ENCODE measurements around the gene MSL1.
A peak's percentile ranks its signal among the peaks of the same experiment; 100 is the strongest.

Gene MSL1

DNA sequence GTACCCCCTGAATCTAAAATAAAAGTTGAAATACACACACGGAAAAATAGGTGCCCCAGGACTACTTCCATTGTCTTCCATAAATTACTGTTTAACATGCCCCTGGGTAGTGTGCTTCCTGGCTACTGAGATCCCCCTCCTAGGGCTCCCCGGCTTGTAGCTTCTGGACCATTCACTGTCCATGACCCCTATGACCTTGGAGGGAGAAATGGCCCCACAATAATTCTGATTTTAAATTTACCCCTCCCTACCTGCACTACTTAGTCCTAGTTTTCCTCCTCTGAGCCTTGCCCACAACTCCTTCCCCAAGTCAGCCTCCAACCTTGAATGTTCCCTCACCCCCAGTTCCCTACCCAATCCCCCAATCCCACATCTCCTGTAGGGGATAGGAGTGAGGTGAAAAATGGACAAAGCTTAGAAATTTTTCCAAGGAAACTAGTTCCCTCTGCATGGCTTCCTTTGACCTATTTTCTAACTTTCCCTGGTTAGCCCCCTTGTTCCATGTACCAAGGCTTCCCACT lies 9.5 kb upstream of the MSL1 start:
- Histone ChIP-seq H2AK5ac (ENCODE audit: low read depth, low read length) (peak overlapping the region; percentile 71), H4K91ac (ENCODE audit: low read depth, low read length, poor library complexity) (no peak overlapping the region), H2BK15ac (ENCODE audit: low read length) (no peak overlapping the region), H2BK120ac (ENCODE audit: low read depth, low read length) (no peak overlapping the region), H3K27ac (replicated peaks; ENCODE audit: low read length) (no peak overlapping the region), H3K36me3 (replicated peaks in 1 of 2; ENCODE audit: control insufficient read depth in 2 of 2, insufficient read depth in 2 of 2, low read length in 2 of 2) (no peaks in the 10 kb centered on the region), H2BK12ac (ENCODE audit: low read length) (peak overlapping the region; percentile 48), H3K4me1 (ENCODE audit: control insufficient read depth in 2 of 2, insufficient read depth in 1 of 2, low read depth in 1 of 2, low read length in 2 of 2) (peaks cover 44 to 53% of the 10 kb centered on the region in 2 donors), H2AFZ (ENCODE audit: low read length) (peak overlapping the region; percentile 72), H3K18ac (ENCODE audit: low read length) (no peak overlapping the region), H3K9ac (ENCODE audit: low read depth, low read length, poor library complexity) (no peak overlapping the region), H2BK5ac (ENCODE audit: low read length) (no peak overlapping the region), H3K14ac (ENCODE audit: low read length) (no peak overlapping the region), H3K4me3 (ENCODE audit: low read length in 2 of 2) (no peak overlapping the region), H3K27me3 (ENCODE audit: control insufficient read depth in 3 of 3, insufficient read depth in 3 of 3, low read depth in 1 of 3, low read length in 3 of 3) (no peaks in the 10 kb centered on the region), H3K79me1 (ENCODE audit: low read depth, low read length) (peaks cover 1% of the 10 kb centered on the region), H3K9me3 (replicated peaks in 1 of 2; ENCODE audit: control insufficient read depth in 2 of 2, insufficient read depth in 1 of 2, low read depth in 1 of 2, low read length in 2 of 2) (no peaks in the 10 kb centered on the region), H3K23ac (ENCODE audit: low read depth, low read length, poor library complexity) (no peak overlapping the region), H3K4ac (ENCODE audit: low read length) (no peak overlapping the region), H4K8ac (ENCODE audit: low read depth, low read length) (no peak overlapping the region), H3K4me2 (ENCODE audit: insufficient read depth, low read length, poor library complexity, severe bottlenecking) (no peak overlapping the region)
- no peak for DNase-seq (ENCODE audit: low spot score)
- no CpG with 5 or more reads among the region's 2 CpGs for WGBS, 2 donors (ENCODE audit: extremely low coverage in 2 of 2, insufficient read length in 2 of 2, insufficient replicate concordance in 1 of 2)

DNA sequence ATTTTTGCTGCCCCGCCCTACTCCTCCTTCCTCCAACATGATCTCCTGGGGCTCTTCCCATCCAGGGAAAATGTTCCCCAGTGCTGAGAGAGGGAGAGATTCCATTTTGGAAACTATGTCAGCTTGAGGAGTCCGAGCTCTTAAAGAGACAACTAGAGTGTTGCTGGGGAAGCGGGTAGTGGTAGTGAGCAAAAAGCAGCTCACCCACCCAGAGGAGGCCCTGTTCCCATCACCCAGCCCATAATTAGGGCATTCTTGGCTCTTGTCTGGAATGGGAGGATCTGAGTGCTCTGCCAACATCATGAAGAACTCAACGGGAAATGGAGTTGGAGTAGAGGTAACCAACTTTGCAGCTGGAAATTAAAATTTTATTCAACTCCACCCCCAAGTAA lies 9.1 kb upstream of the MSL1 start:
- DNase-seq (ENCODE audit: low spot score) = no peak
- H3K4ac ChIP-seq (ENCODE audit: low read length) = no peak overlapping the region
- peak overlapping the region; percentile 44 for H3K27ac ChIP-seq (replicated peaks; ENCODE audit: low read length)
- no peak overlapping the region for H3K14ac ChIP-seq (ENCODE audit: low read length)
- no peak overlapping the region for H4K8ac ChIP-seq (ENCODE audit: low read depth, low read length)
- H3K27me3 ChIP-seq (ENCODE audit: control insufficient read depth in 3 of 3, insufficient read depth in 3 of 3, low read depth in 1 of 3, low read length in 3 of 3) = no peaks in the 10 kb centered on the region
- WGBS, 2 donors (ENCODE audit: extremely low coverage in 2 of 2, insufficient read length in 2 of 2, insufficient replicate concordance in 1 of 2) = no CpG with 5 or more reads among the region's 4 CpGs
- no peak overlapping the region for H3K4me2 ChIP-seq (ENCODE audit: insufficient read depth, low read length, poor library complexity, severe bottlenecking)
- H2BK12ac ChIP-seq (ENCODE audit: low read length) = peak overlapping the region; percentile 48
- H3K79me1 ChIP-seq (ENCODE audit: low read depth, low read length) = peaks cover 1% of the 10 kb centered on the region
- no peak overlapping the region for H4K91ac ChIP-seq (ENCODE audit: low read depth, low read length, poor library complexity)
- no peak overlapping the region for H3K23ac ChIP-seq (ENCODE audit: low read depth, low read length, poor library complexity)
- no peak overlapping the region for H2BK120ac ChIP-seq (ENCODE audit: low read depth, low read length)
- no peak overlapping the region for H3K9ac ChIP-seq (ENCODE audit: low read depth, low read length, poor library complexity)
- H2AK5ac ChIP-seq (ENCODE audit: low read depth, low read length) = peak overlapping the region; percentile 71
- H2BK5ac ChIP-seq (ENCODE audit: low read length) = no peak overlapping the region
- H2AFZ ChIP-seq (ENCODE audit: low read length) = peak overlapping the region; percentile 72
- peak overlapping the region; percentile 9 for H3K18ac ChIP-seq (ENCODE audit: low read length)
- no peak overlapping the region for H3K4me3 ChIP-seq (ENCODE audit: low read length in 2 of 2)
- H2BK15ac ChIP-seq (ENCODE audit: low read length) = peak overlapping the region; percentile 90
- H3K9me3 ChIP-seq (replicated peaks in 1 of 2; ENCODE audit: control insufficient read depth in 2 of 2, insufficient read depth in 1 of 2, low read depth in 1 of 2, low read length in 2 of 2) = no peaks in the 10 kb centered on the region
- H3K4me1 ChIP-seq (ENCODE audit: control insufficient read depth in 2 of 2, insufficient read depth in 1 of 2, low read depth in 1 of 2, low read length in 2 of 2) = peaks cover 39 to 48% of the 10 kb centered on the region in 2 donors
- H3K36me3 ChIP-seq (replicated peaks in 1 of 2; ENCODE audit: control insufficient read depth in 2 of 2, insufficient read depth in 2 of 2, low read length in 2 of 2) = no peaks in the 10 kb centered on the region

DNA sequence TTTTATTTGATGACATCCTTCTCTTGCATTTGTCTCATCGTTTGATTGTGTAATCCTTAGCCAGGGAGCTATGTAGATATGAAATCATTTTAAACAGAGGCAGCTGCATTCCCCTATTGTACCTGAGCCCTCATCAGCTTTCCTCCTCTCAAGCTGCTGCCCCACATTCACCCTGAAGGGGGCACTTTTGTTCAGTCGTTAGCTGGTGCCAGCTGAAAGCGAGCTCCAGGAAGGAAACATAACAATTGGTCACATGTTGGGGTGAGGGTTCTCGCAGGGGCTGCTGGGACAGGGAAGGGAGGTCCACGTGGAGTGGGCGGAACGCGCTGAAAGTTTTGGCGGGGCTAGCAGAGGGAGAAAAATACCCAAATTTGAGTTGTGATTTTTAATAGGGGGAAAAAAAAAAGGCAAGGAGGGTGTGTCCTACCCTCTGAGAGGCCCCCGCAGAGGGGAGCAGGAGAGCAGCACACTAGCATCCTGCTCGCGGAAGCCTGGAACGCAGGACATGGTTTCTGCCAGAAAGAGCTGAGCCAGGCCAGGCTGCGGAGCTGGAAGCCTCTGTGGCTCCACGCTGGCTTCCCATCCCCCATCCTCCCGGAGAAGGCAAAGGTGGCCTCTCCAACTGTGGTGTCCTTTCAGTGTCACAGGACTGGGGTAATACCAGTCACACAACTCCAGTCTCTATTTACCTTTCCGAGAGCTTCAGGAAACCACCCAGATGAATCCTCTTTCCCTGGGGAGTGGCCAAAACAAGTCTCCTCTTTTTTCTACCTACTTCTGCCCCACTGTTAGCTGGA lies 8.5 kb upstream of the MSL1 start:
- Histone ChIP-seq H3K9ac (ENCODE audit: low read depth, low read length, poor library complexity) (peak overlapping the region; percentile 46), H3K4me2 (ENCODE audit: insufficient read depth, low read length, poor library complexity, severe bottlenecking) (peak overlapping the region; percentile 55), H2BK12ac (ENCODE audit: low read length) (no peak overlapping the region), H4K8ac (ENCODE audit: low read depth, low read length) (no peak overlapping the region), H3K23ac (ENCODE audit: low read depth, low read length, poor library complexity) (no peak overlapping the region), H3K36me3 (replicated peaks in 1 of 2; ENCODE audit: control insufficient read depth in 2 of 2, insufficient read depth in 2 of 2, low read length in 2 of 2) (no peaks in the 10 kb centered on the region), H3K4ac (ENCODE audit: low read length) (no peak overlapping the region), H3K79me1 (ENCODE audit: low read depth, low read length) (peaks cover 1% of the 10 kb centered on the region), H2BK15ac (ENCODE audit: low read length) (no peak overlapping the region), H4K91ac (ENCODE audit: low read depth, low read length, poor library complexity) (no peak overlapping the region), H2BK120ac (ENCODE audit: low read depth, low read length) (no peak overlapping the region), H3K27me3 (ENCODE audit: control insufficient read depth in 3 of 3, insufficient read depth in 3 of 3, low read depth in 1 of 3, low read length in 3 of 3) (no peaks in the 10 kb centered on the region), H2AFZ (ENCODE audit: low read length) (peak overlapping the region; percentile 72), H3K4me3 (ENCODE audit: low read length in 2 of 2) (peak overlapping the region; percentile 27 to 49), H3K9me3 (replicated peaks in 1 of 2; ENCODE audit: control insufficient read depth in 2 of 2, insufficient read depth in 1 of 2, low read depth in 1 of 2, low read length in 2 of 2) (no peaks in the 10 kb centered on the region), H3K4me1 (ENCODE audit: control insufficient read depth in 2 of 2, insufficient read depth in 1 of 2, low read depth in 1 of 2, low read length in 2 of 2) (peaks cover 34 to 42% of the 10 kb centered on the region in 2 donors), H3K14ac (ENCODE audit: low read length) (no peak overlapping the region), H3K18ac (ENCODE audit: low read length) (peak overlapping the region; percentile 69), H3K27ac (replicated peaks; ENCODE audit: low read length) (peak overlapping the region; percentile 87), H2BK5ac (ENCODE audit: low read length) (peak overlapping the region; percentile 43), H2AK5ac (ENCODE audit: low read depth, low read length) (no peak overlapping the region)
- no CpG with 5 or more reads among the region's 17 CpGs for WGBS, 2 donors (ENCODE audit: extremely low coverage in 2 of 2, insufficient read length in 2 of 2, insufficient replicate concordance in 1 of 2)
- peak; percentile 87 for DNase-seq (ENCODE audit: low spot score)

DNA sequence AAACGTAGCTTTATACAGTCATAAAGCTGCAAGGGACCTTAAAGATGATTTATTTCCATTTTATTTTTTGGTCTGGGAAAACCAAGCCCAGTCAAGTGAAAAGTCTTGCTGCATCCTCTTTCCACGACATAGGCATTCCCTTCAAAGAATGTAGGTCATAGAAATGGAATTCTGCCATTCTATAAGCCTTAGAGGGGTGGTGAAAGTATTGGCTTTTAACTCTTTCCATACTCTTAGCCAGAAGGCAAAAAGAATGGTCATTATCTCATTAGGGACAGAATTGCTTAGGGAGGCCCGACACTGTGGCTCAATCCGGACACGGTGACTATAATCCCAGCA lies 7.9 kb upstream of the MSL1 start:
- no peak overlapping the region for H3K4ac ChIP-seq (ENCODE audit: low read length)
- H3K27me3 ChIP-seq (ENCODE audit: control insufficient read depth in 3 of 3, insufficient read depth in 3 of 3, low read depth in 1 of 3, low read length in 3 of 3) = no peaks in the 10 kb centered on the region
- H3K27ac ChIP-seq (replicated peaks; ENCODE audit: low read length) = peak overlapping the region; percentile 87
- WGBS, 2 donors (ENCODE audit: extremely low coverage in 2 of 2, insufficient read length in 2 of 2, insufficient replicate concordance in 1 of 2) = no CpG with 5 or more reads among the region's 5 CpGs
- peak overlapping the region; percentile 72 for H2AFZ ChIP-seq (ENCODE audit: low read length)
- no peak overlapping the region for H2BK5ac ChIP-seq (ENCODE audit: low read length)
- H3K14ac ChIP-seq (ENCODE audit: low read length) = no peak overlapping the region
- no peak overlapping the region for H4K8ac ChIP-seq (ENCODE audit: low read depth, low read length)
- H2BK15ac ChIP-seq (ENCODE audit: low read length) = no peak overlapping the region
- no peak for DNase-seq (ENCODE audit: low spot score)
- H2BK120ac ChIP-seq (ENCODE audit: low read depth, low read length) = no peak overlapping the region
- H2AK5ac ChIP-seq (ENCODE audit: low read depth, low read length) = no peak overlapping the region
- no peaks in the 10 kb centered on the region for H3K9me3 ChIP-seq (replicated peaks in 1 of 2; ENCODE audit: control insufficient read depth in 2 of 2, insufficient read depth in 1 of 2, low read depth in 1 of 2, low read length in 2 of 2)
- peaks cover 1% of the 10 kb centered on the region for H3K79me1 ChIP-seq (ENCODE audit: low read depth, low read length)
- H3K36me3 ChIP-seq (replicated peaks in 1 of 2; ENCODE audit: control insufficient read depth in 2 of 2, insufficient read depth in 2 of 2, low read length in 2 of 2) = no peaks in the 10 kb centered on the region
- peak overlapping the region in 1 of 2 donors; percentile 49 for H3K4me3 ChIP-seq (ENCODE audit: low read length in 2 of 2)
- H3K4me1 ChIP-seq (ENCODE audit: control insufficient read depth in 2 of 2, insufficient read depth in 1 of 2, low read depth in 1 of 2, low read length in 2 of 2) = peaks cover 33 to 40% of the 10 kb centered on the region in 2 donors
- peak overlapping the region; percentile 55 for H3K4me2 ChIP-seq (ENCODE audit: insufficient read depth, low read length, poor library complexity, severe bottlenecking)
- H3K23ac ChIP-seq (ENCODE audit: low read depth, low read length, poor library complexity) = no peak overlapping the region
- no peak overlapping the region for H3K18ac ChIP-seq (ENCODE audit: low read length)
- no peak overlapping the region for H2BK12ac ChIP-seq (ENCODE audit: low read length)
- no peak overlapping the region for H4K91ac ChIP-seq (ENCODE audit: low read depth, low read length, poor library complexity)
- no peak overlapping the region for H3K9ac ChIP-seq (ENCODE audit: low read depth, low read length, poor library complexity)

All from neuronal stem cell (in vitro differentiated cells).